ENCODE data around the gene ILF3.

The ILF3 gene

DNA sequence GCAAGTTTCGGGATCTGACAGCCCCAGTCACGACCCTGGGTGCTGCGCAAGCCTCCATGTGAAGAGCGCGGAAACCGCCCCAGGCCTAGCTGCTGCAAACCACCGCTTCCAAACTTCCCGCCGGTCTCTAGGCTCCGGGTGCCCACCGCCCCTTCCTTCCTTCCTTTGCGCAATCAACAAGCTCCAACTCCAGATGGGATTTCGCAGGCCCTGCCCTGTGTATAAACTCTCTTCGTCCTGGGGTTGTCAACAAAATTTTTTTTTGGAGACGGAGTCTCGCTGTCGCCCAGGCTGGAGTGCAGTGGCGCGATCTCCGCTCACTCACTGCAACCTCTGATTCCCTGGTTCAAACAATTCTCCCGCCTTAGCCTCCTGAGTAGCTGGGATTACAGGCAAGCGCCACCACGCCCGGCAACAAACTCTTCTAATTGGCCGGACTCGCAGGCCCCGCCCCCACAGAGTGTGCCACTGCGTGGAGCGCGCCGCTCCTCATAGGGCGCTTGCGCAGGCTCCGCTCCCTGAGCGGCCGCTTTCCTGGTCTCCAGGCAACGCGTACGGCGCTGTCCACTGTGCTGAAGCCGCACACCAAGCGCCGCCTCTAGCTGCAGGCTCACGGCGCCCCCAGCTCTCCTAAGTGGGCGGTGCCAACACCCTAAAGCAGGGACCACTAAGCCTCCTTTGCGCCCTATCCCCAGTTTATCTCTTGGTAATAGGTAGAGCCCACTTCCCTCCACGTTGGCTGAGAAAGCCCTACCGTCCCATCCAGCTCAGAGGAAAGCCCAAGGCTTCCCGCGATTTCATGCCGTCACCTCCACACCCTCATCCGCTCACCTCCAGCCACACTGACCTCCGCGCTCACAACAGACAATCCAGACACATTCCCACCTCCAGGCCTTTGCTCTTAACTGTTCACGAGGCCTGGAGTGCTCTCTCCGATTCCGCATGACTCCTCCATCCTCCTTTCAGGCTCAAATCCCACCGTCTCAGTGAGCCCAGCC is 41.6 kb downstream of the ILF3 start:
- DNase-seq (ENCODE audit: low spot score) = peak; percentile 99

DNA sequence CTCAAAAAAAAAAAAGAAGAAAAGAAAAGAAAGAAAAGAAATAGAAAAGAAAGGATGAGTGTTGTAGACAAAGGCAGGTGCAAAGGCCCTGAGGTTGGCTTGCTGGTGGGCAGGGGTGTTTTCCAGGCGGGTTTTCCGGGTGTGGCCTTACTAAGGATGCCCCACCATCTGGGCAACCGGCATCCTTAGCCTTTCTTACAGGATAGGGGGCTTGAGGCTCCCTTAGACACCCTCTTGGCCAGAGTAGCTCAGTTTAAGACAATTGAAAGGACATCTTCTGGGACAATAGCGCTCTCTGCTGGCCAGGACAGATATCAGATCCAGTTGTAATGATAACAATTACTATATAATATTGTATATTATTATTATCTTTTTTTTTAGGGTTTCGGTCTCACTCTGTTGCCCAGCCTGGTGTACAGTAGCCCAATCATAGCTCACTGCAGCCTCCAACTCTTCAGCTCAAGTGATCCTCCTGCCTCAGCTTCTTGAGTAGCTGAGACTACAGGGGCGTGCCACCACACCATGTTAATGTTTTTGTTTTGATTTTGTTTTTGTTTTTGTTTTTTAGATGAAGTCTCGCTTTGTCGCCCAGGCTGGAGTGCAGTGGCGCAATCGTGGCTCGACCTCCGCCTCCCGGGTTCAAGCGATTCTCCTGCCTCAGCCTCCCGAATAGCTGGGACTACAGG is 45.6 kb downstream of the ILF3 start:
- DNase-seq (ENCODE audit: low spot score) = peak; percentile 64

DNA sequence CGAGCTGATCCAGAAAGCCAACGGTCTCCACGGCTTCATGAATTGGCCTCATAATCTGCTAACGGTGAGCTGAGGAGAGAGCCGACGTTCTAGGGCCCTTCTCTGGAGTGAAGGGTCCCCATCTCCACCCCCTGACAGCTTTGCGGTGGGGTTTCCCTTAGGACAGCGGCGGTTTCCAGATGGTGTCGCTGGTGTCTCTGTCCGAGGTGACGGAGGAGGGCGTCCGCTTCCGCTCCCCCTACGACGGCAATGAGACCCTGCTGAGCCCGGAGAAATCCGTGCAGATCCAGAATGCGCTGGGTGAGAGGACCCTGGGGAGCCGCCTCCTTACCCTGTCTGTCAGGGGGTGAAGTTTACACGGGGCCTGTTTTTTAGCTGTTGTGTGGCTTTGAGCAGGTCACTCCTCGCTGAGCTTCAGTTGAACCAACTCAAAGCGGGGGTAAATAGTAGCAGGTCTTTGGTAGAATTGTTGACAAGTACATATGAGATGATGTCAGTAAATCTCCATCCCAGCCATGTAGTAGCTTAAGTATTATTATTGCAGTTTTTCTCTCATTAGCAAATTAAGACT is 47.9 kb downstream of the ILF3 start:
- DNase-seq (ENCODE audit: low spot score) = peak; percentile 41

DNA sequence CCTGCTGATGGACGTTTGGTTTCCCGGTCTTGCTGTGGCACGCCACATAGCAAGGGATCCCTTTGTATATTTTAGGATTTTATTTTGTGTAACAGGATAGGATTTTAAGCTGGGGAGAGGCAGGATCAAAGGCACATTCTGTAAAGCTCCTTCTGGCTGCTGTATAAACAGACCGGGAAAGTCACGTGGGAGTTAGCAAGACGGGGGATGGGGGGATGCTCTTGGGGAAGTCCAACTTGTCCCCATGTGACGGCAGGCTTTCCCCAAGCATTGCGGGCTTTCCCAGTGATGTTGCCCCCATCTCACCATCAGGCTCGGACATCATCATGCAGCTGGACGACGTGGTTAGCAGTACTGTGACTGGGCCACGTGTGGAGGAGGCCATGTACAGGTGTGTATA is 52.8 kb downstream of the ILF3 start:
- DNase-seq (ENCODE audit: low spot score) = no peak

DNA sequence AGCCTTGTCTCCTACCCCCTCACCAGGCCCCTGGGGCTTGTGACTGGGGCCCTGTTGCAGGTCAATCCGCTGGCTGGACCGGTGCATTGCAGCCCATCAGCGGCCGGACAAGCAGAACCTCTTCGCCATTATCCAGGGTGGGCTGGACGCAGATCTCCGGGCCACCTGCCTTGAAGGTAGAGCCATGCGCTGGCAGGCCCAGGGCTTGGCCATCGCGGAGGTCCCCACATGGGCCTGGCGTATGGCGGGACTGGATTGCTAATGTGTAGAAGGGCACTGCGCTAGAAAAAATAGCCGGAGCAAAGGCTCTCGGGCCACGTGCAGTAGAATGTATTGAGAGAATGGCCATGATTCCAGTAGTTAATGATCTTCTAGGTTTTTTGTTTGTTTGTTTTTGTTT is 53.3 kb downstream of the ILF3 start:
- no peak for DNase-seq (ENCODE audit: low spot score)

DNA sequence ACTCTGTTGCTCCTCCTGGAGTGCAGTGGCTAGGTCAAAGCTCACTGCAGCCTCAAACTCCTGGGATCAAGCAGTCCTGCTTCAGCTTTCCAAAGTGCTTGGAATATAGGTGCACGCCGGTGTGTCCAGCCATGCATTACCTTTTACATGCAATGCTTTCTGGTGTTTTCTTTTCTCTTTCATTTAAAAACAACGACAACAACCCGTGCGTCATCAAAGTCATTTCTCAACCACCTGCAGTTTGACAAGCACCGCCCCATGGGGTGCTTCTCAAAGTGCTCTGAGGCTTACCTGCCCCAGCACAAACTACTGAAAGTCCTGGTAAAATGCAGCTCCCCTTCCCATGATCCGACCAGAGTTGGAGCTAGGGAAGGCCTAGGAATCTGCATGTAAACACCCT is 54.1 kb downstream of the ILF3 start:
- DNase-seq (ENCODE audit: low spot score) = no peak

DNA sequence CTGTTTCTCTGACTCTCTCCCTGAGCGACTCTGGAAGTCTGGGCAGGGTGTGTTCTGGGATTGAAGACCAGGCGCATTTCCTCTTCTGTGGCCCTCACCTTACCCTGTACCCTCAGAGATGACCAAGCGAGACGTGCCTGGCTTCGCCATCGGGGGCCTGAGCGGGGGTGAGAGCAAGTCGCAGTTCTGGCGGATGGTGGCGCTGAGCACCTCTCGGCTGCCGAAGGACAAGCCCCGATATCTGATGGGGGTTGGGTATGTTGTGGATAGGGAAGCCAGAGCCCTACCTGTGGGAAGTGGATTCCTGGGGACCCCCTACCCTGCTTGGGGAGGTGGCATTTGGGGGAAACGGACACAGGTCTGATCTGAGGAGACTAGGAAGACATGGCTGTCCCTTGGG is 57.9 kb downstream of the ILF3 start:
- no peak for DNase-seq (ENCODE audit: low spot score)

DNA sequence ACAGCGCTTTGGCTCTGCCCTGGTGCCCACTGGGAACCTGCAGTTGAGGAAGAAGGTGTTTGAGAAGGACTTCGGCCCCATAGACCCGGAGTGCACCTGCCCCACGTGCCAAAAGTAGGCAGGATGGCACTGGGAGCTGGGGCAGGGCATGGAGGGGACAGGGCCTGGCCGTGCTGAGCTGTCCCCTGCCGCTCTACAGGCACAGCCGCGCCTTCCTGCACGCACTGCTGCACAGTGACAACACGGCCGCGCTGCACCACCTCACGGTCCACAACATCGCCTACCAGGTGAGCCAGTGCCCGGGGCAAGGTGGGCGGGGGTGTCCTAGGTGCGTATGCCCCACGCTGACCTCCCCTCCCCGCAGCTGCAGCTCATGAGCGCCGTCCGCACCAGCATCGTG is 58.6 kb downstream of the ILF3 start:
- no peak for DNase-seq (ENCODE audit: low spot score)

DNA sequence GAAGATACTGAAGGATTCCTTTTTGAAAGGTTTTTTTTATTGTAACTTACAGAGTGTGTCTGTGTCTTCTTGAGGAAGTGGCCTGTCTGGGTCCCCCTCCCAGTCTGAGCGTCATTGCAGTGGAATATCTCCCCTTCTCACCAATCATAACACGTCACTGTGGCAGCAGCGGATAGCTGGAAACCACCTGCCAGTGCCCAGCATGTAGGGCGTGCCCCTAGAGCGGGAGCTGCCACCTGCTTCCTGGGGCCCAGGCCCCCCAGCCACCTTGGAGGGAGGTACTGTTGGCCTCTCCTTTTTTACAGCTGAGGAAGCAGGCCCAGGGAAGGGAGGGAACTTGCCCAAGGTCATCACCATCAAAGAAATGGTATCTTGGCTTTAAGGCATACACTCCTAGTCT is 59.2 kb downstream of the ILF3 start:
- DNase-seq (ENCODE audit: low spot score) = no peak

DNA sequence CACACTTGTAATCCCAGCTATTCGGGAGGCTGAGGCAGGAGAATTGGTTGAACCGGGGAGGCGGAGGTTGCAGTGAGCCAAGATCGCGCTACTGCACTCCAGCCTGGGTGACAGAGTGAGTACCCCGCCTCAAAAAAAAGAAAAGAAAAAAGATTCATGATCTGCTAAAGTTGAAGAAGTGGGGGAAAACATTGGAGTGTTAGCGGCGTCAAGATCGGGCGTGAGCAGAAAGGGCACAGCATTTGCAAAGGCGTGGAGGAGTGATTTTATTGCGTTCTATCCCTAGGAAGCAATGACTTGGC is 62.9 kb downstream of the ILF3 start:
- no peak for DNase-seq (ENCODE audit: low spot score)

DNA sequence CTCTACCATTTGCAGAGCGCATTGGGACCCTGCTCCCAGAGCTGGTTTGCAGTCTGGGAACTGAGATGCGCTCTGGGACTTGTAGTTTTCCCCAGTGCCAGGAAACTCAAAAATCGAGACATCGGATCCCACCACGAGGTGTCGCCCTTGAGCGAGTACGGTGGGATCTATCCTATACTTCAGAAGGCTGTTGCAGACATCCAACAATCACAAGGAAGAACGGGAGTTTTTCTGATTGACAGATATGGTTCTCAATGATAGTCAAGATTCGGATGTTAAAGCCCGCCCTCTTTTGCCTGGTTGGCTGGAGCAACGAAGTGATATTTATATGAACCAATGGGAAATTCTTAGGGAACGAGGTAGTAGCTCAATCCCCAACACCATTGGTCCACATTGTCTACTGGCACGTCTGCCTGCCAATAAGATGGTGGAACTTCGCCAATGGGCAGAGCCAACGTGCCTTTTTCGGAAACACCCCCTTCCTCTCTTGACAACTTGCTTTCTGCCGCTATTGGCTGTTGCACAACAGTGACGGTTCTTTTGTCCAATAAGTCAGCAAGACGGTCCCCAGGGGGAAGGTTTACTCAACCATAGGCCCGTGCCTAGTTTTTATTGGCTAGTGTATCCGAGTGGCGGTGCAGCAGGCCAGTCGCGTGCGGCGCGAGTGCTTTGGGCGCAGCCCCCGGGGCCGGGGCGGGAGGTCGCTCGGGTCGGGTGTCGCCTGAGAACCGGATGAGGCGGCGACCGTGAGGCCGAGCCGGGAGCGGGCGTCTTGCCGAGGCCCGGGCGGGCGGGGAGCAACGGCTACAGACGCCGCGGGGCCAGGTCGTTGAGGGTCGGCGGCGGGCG is 63.4 kb downstream of the ILF3 start, which contains the start of gene DNM2:
Gene DNM2, plus strand, starts transcription at position 724 of the 849 bp plus-strand sequence. CDS start 164 bp downstream, outside the sequence.
- DNase-seq (ENCODE audit: low spot score) = peak; percentile 99

DNA sequence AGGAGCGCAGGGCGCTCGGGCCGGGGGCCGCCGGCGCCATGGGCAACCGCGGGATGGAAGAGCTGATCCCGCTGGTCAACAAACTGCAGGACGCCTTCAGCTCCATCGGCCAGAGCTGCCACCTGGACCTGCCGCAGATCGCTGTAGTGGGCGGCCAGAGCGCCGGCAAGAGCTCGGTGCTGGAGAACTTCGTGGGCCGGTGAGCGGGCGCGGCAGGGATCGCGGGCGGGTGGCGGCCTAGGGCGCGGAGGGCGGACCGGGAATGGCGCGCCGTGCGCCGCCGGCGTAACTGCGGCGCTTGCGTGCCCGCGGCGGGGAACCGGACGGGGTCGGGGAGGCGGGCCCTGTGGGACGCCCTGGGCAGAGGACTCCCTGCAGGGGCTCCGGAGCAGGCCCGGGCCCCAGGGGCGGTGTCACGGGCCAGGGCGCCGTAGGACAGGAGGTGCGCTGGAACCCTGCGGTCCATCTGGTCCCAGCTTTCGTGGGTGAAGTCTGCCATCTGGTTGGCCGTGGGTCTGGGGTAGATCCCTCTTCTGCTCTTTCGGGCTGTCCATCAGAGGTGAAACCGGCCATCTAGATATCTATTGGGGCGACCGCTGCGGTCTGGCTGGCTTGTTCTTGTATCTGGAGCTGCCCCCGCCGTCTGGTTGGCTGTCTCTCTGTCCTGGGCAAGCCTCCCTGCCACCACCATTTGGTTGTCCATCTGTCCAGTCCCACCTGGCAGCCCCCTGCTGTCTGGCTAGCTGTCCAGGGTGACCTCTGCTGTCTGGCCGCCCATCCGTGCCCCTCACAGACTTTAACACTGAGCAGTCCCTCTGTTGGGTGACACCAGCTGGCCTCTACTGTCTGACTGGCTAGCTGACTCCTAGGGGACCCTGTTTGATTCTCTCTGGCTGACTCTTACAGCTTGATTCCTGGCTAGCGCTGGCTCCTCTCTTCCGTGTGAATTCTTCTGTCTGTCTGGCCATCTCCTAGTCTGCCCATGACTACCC is 64.4 kb downstream of the ILF3 start:
- peak; percentile 54 for DNase-seq (ENCODE audit: low spot score)

DNA sequence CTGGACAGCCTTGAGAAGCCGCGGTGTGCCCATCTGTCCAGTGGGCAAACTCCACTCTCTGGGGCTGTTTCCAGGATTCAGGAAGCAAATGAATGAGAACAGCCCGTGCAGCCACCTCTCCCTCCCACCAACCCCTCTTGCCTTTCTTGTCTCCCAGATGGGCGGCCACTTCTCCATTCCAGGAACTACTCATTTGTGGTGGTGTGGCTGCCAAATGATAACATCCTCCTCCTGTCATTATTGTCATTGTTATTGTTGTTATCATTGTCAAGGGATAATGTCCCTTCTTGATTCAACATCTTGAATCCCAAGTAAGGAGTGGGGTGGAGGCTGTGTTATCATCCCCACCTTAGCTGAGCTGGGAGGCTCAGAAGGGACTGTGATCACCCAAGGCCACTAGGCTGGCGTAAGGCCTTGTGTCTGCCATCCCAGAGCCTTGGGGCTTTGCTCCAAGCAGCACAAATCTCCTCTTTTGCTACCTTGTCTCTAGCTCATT is 65.4 kb downstream of the ILF3 start:
- no peak for DNase-seq (ENCODE audit: low spot score)

DNA sequence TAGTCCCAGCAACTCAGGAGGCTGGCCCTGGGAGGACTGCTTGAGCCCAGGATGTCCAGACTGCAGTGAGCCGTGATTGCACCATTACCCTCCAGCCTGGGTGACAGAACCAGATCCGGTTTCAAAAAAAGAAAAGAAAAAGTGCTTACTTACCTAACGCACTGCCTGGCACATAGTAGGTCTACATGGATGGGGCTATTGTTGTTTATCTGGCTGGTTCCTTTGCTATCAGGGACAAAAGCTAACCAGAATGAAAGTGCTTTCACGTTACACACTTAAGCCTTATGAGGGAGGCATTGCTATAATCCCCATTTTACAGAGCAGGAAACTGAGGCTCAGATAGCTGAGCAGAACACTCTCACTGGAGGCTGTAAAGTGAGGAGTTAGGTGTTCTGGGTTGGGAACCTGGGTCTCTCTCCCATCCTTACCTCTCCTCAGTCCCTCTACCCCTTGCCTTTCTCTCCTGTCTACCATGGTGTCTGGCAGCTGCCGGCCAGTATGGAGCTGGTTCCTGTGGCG is 66.5 kb downstream of the ILF3 start:
- no peak for DNase-seq (ENCODE audit: low spot score)

DNA sequence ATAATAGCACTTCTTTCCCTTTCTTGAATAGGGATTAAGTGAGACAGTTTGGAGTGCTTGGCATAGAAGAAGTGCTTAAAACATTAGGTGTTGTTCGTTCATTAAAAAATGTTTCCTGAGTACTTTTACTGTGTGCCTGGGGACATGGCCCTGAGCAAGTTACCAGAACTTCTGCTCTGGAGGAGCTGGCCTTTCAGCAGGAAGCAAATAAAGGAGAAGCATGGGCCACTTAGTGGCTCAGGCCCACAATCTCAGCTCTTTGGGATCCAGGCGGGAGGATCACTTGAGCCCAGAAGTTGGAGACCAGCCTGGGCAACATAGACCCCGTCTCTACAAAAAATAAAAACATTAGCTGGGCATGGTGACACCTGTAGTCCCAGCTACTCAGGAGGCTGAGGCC is 69.4 kb downstream of the ILF3 start:
- no peak for DNase-seq (ENCODE audit: low spot score)

DNA sequence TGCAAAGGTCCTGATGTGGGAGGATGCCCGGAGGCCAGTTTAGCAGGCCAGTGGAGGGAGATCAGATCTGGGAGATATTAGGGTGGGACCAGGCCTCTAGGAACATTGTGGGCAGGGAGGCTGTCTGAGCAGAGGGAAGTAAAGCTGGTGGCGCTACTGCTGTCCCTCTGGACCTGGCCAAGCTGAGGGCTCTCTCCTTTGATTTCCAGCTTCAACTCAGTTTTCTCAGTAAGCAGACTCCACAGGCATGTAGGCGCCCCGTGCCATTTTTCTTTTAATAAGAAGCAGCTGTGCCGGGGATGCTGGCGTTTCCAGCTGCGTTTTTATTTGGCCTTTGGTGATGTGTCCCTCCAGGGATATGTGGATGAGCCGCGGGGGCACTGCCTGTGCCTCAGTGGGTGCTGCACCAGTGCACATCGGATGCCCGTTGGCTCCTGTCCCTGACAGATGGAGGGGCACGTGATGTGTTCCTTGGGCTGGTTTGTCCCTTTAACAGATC is 70.5 kb downstream of the ILF3 start:
- no peak for DNase-seq (ENCODE audit: low spot score)

DNA sequence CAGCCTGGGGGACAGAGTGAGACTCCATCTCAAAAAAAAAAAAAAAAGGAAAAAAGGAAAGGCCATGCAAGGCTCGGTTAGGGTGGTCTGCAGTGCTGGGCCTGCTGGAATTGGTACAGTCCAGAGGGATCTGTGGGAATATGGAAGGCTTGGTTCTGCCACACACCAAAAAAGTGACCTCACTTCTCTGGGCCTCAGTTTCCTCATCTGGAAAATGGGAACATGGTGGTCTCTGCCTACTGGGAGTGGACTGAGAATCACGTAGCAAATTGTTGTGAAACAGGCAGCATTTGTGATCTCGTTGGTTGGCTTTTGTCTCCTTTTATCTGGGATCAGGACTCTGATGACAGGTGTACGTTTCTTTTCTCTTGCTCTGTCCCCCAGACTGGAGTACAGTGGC is 71.3 kb downstream of the ILF3 start:
- DNase-seq (ENCODE audit: low spot score) = no peak

DNA sequence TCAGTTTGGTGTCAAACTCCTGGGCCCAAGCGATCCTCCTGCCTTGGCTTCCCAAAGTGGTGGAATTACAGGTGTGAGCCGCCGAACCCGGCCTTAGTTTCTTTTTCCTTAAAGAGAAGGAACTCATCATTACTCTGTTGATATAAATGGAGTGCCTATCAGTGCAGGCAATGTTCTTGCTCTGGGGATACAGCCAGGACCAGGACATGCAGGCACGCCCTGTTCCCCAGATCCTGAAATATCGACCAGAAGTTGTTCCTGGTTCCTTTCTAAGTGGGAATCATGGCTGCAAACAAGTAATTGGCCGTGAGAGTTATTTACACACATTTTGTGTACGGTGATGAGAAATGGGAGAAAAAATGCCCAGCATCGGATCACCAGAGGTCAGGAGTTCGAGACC is 72.1 kb downstream of the ILF3 start:
- DNase-seq (ENCODE audit: low spot score) = no peak

DNA sequence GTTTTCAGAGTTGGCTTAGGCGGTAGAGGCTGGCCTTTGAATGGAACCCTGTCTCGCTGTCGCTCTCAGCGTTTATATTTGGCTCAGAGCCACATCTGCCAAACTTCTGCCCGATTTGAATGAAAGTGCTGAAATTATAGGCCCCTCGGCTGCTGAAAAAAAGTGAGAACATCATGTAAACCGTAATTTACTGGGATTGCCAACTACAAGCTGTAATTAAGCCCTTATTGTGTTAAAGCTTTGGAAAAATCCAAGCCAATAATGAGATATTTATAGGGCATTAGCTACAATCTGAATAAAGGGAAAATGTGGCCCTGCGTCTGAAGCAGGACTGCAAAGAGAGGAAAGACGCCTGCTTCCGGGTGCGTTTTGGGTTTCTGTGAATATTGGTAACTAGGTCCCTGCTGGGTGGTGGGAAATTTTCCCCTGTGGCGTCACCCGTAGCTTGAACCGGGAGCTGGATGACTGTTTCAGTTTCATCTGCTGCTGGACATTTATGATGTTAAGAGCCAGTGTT is 73.6 kb downstream of the ILF3 start:
- DNase-seq (ENCODE audit: low spot score) = no peak

DNA sequence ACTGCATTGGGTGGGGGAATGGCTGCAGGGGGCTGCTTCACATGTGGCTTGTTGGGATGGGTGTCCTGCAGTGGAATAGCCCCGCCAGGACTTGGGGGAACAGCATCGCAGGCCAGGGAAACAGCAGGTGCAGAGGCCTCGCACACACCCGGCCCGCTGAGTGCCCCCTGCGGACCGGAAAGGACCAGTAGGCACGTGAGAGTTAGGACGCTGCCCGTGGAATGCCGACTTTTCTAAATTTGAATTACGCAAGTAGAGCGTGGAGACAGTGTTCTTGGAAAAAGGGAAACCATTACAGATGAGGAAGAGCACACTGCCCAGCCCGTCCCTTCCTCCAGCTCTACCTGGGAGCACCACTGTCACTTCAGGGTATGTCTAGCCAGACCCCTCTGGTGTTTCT is 75.3 kb downstream of the ILF3 start:
- no peak for DNase-seq (ENCODE audit: low spot score)

Measured in hepatic stellate cell (primary cell).